ENCODE results near the gene AP5B1. TPM values are rescaled to one million over a fixed set of nuclear protein-coding genes. Genes with fewer than 3 reads are reported as not detected.

The AP5B1 gene
- total RNA-seq, 1 donor = 18.1 TPM

GRCh38 chr11:65803797-65804492 is 23.2 kb upstream of the AP5B1 start:
- Histone ChIP-seq H3K79me2 (ENCODE audit: insufficient read depth, low read length) (no peaks in the 10 kb centered on the region), H3K9me3 (ENCODE audit: low read depth, low read length) (no peaks in the 10 kb centered on the region), H3K4me2 (ENCODE audit: insufficient read depth, low read length) (no peak overlapping the region), H3K36me3 (ENCODE audit: insufficient read depth, low read length) (no peaks in the 10 kb centered on the region), H4K20me1 (ENCODE audit: insufficient read depth, low read length) (no peaks in the 10 kb centered on the region), H2AFZ (ENCODE audit: low read length) (no peak overlapping the region), H3K4me3 (ENCODE audit: insufficient read depth, low read length) (no peak overlapping the region), H3K4me1 (ENCODE audit: insufficient read depth, low read length) (no peaks in the 10 kb centered on the region), H3K27me3 (ENCODE audit: insufficient read depth, low read length) (peaks cover 36% of the 10 kb centered on the region), H3K27ac (ENCODE audit: low read depth, low read length) (no peak overlapping the region)
- no peak for DNase-seq (ENCODE audit: insufficient read length, low spot score, missing footprints)
- TF ChIP-seq, protein P1, sequence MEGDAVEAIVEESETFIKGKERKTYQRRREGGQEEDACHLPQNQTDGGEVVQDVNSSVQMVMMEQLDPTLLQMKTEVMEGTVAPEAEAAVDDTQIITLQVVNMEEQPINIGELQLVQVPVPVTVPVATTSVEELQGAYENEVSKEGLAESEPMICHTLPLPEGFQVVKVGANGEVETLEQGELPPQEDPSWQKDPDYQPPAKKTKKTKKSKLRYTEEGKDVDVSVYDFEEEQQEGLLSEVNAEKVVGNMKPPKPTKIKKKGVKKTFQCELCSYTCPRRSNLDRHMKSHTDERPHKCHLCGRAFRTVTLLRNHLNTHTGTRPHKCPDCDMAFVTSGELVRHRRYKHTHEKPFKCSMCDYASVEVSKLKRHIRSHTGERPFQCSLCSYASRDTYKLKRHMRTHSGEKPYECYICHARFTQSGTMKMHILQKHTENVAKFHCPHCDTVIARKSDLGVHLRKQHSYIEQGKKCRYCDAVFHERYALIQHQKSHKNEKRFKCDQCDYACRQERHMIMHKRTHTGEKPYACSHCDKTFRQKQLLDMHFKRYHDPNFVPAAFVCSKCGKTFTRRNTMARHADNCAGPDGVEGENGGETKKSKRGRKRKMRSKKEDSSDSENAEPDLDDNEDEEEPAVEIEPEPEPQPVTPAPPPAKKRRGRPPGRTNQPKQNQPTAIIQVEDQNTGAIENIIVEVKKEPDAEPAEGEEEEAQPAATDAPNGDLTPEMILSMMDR (IDR thresholded peaks at IDR 0.05; ENCODE audit: extremely low read depth, low read depth, low read length) = no peak

DNA sequence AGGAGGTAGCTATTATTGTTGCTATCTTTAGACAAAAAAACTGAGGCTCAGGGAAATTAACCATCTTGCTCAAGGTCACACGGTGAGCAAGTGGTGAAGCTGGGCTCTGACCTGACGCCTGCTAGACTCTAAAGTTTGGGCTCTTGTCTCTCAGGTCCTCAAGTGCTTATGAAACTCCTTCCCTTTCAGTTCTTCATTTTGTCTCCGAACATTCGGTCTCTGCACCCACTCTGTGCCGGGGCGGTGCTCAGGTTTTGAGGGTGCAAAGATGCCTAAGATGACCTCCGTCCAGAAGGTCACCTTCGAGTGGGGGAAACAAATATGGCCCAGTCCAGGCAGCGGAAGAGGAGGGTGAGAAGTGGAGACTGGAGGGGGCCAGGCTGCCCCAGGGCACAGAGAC is 22.1 kb upstream of the AP5B1 start:
- Histone ChIP-seq H4K20me1 (ENCODE audit: insufficient read depth, low read length) (no peaks in the 10 kb centered on the region), H3K4me1 (ENCODE audit: insufficient read depth, low read length) (no peaks in the 10 kb centered on the region), H3K9me3 (ENCODE audit: low read depth, low read length) (no peaks in the 10 kb centered on the region), H3K27ac (ENCODE audit: low read depth, low read length) (no peak overlapping the region), H3K4me3 (ENCODE audit: insufficient read depth, low read length) (no peak overlapping the region), H3K36me3 (ENCODE audit: insufficient read depth, low read length) (no peaks in the 10 kb centered on the region), H2AFZ (ENCODE audit: low read length) (no peak overlapping the region), H3K4me2 (ENCODE audit: insufficient read depth, low read length) (no peak overlapping the region), H3K79me2 (ENCODE audit: insufficient read depth, low read length) (no peaks in the 10 kb centered on the region), H3K27me3 (ENCODE audit: insufficient read depth, low read length) (peaks cover 29% of the 10 kb centered on the region)
- DNase-seq (ENCODE audit: insufficient read length, low spot score, missing footprints) = peak; percentile 71
- TF ChIP-seq, protein P1 (IDR thresholded peaks at IDR 0.05; ENCODE audit: extremely low read depth, low read depth, low read length) = no peak

DNA sequence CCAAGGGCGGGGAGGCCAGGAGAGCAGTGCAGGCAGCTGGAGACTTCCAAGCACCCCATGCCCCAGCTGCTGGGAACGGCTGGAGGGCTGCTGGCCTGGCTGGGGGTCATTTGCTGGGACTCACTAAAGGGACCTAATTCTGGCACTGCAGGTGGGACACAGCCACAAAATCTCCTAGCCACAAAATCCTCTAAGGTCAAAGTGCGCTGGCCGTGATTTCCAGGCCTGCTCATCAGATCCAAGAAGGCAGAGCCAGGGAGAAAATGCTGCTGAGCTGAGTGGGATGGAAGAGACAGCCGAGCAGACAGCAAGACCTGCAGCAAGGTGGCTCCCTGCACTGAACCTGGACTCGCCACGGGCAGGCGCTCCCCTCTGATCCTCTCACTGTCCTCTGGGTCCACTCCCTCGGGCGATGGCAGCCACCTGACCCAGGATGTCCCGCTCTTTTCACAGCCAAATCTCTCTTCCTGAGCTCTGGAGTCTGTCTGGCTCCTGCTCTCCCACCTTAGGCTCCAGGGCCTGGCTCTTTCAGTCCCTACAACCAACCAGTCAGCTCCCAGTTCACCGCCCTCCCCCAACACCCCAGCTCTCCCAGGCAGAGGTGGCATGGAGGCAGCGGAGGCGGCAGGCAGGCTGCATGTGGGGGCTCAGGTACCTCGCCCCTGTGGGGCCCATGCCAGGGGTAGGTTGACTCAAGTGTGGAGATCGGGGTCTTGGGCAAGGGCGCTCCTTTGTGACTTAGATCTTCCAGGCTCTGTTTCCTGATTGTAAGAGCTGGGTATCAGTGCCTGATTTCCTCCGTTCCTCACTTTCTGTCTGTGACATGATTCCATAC is 20.6 kb upstream of the AP5B1 start:
- TF ChIP-seq, protein P1 (IDR thresholded peaks at IDR 0.05; ENCODE audit: extremely low read depth, low read depth, low read length) = no peak
- peak; percentile 71 for DNase-seq (ENCODE audit: insufficient read length, low spot score, missing footprints)
- Histone ChIP-seq H3K9me3 (ENCODE audit: low read depth, low read length) (no peaks in the 10 kb centered on the region), H3K27me3 (ENCODE audit: insufficient read depth, low read length) (peaks cover 26% of the 10 kb centered on the region), H3K4me2 (ENCODE audit: insufficient read depth, low read length) (no peak overlapping the region), H3K36me3 (ENCODE audit: insufficient read depth, low read length) (no peaks in the 10 kb centered on the region), H4K20me1 (ENCODE audit: insufficient read depth, low read length) (no peaks in the 10 kb centered on the region), H3K27ac (ENCODE audit: low read depth, low read length) (no peak overlapping the region), H3K4me3 (ENCODE audit: insufficient read depth, low read length) (no peak overlapping the region), H3K79me2 (ENCODE audit: insufficient read depth, low read length) (no peaks in the 10 kb centered on the region), H2AFZ (ENCODE audit: low read length) (no peak overlapping the region), H3K4me1 (ENCODE audit: insufficient read depth, low read length) (no peaks in the 10 kb centered on the region)

GRCh38 chr11:65798882-65799281 is 18.1 kb upstream of the AP5B1 start:
- Histone ChIP-seq H3K4me1 (ENCODE audit: insufficient read depth, low read length) (no peaks in the 10 kb centered on the region), H3K36me3 (ENCODE audit: insufficient read depth, low read length) (no peaks in the 10 kb centered on the region), H3K27me3 (ENCODE audit: insufficient read depth, low read length) (peaks cover 25% of the 10 kb centered on the region), H3K4me2 (ENCODE audit: insufficient read depth, low read length) (no peak overlapping the region), H4K20me1 (ENCODE audit: insufficient read depth, low read length) (no peaks in the 10 kb centered on the region), H3K4me3 (ENCODE audit: insufficient read depth, low read length) (no peak overlapping the region), H2AFZ (ENCODE audit: low read length) (no peak overlapping the region), H3K27ac (ENCODE audit: low read depth, low read length) (no peak overlapping the region), H3K79me2 (ENCODE audit: insufficient read depth, low read length) (no peaks in the 10 kb centered on the region), H3K9me3 (ENCODE audit: low read depth, low read length) (no peaks in the 10 kb centered on the region)
- TF ChIP-seq, protein P1 (IDR thresholded peaks at IDR 0.05; ENCODE audit: extremely low read depth, low read depth, low read length) = no peak
- DNase-seq (ENCODE audit: insufficient read length, low spot score, missing footprints) = no peak

All from osteoblast (primary cell).